ENCODE results near the gene PDK2.

PDK2 gene

GRCh38 chr17:50094753-50095619 is at the start of gene PDK2:
TSS of gene PDK2 (plus strand) at chr17:50095351. CDS start at chr17:50095436, 85 bp downstream.
- Mint-ChIP-seq H3K27ac (peak within 1 kb of the TSS; percentile 93), H3K36me3 (ENCODE audit: low read depth) (peaks cover 35% of the 10 kb centered on the region), H3K27me3 (peaks cover 10% of the 10 kb centered on the region), H3K9me3 (no peaks in the 10 kb centered on the region), H3K4me3 (peak within 1 kb of the TSS; percentile 93), H3K4me1 (ENCODE audit: low read depth) (peaks cover 43% of the 10 kb centered on the region)
- intact Hi-C loops (cut with micrococcal nuclease), result loop anchor here (10.0 kb wide), 2 partner anchors 60 to 200 kb away; partner anchors contain the start of gene PPP1R9B

GRCh38 chr17:50046179-50046578 is 49.0 kb upstream of the PDK2 start:
- no peak overlapping the region for H3K27ac Mint-ChIP-seq
- intact Hi-C loops (cut with micrococcal nuclease), result no loop called here

GRCh38 chr17:50046667-50047066 is 48.5 kb upstream of the PDK2 start:
- Mint-ChIP-seq H3K27ac (no peak overlapping the region), H3K9me3 (no peaks in the 10 kb centered on the region), H3K36me3 (ENCODE audit: low read depth) (no peaks in the 10 kb centered on the region), H3K4me3 (no peak overlapping the region), H3K27me3 (peaks cover 24% of the 10 kb centered on the region), H3K4me1 (ENCODE audit: low read depth) (peaks cover 12% of the 10 kb centered on the region)
- intact Hi-C loops (cut with micrococcal nuclease), result no loop called here

More at GRCh38 chr17:50046179-50046578, 49.0 kb upstream of the PDK2 start:
- Mint-ChIP-seq H3K4me3 (no peak overlapping the region), H3K27me3 (peaks cover 23% of the 10 kb centered on the region), H3K4me1 (ENCODE audit: low read depth) (peaks cover 9% of the 10 kb centered on the region), H3K36me3 (ENCODE audit: low read depth) (no peaks in the 10 kb centered on the region), H3K9me3 (no peaks in the 10 kb centered on the region)

- H3K4me3 Mint-ChIP-seq, result no peak overlapping the region
- H3K36me3 Mint-ChIP-seq (ENCODE audit: low read depth), result no peaks in the 10 kb centered on the region
- intact Hi-C loops (cut with micrococcal nuclease), result no loop called here
- H3K27me3 Mint-ChIP-seq, result peaks cover 26% of the 10 kb centered on the region
- peaks cover 12% of the 10 kb centered on the region for H3K4me1 Mint-ChIP-seq (ENCODE audit: low read depth)
- H3K9me3 Mint-ChIP-seq, result no peaks in the 10 kb centered on the region
- no peak overlapping the region for H3K27ac Mint-ChIP-seq
Measured at GRCh38 chr17:50047083-50047482, 48.1 kb upstream of the PDK2 start.

GRCh38 chr17:50047488-50048126 is 47.5 kb upstream of the PDK2 start:
- H3K9me3 Mint-ChIP-seq, result no peaks in the 10 kb centered on the region
- peaks cover 12% of the 10 kb centered on the region for H3K4me1 Mint-ChIP-seq (ENCODE audit: low read depth)
- H3K4me3 Mint-ChIP-seq, result no peak overlapping the region
- no peak overlapping the region for H3K27ac Mint-ChIP-seq
- intact Hi-C loops (cut with micrococcal nuclease), result no loop called here
- H3K36me3 Mint-ChIP-seq (ENCODE audit: low read depth), result no peaks in the 10 kb centered on the region
- H3K27me3 Mint-ChIP-seq, result peaks cover 30% of the 10 kb centered on the region

GRCh38 chr17:50048146-50048720 is 46.9 kb upstream of the PDK2 start:
- H3K4me1 Mint-ChIP-seq (ENCODE audit: low read depth), result peaks cover 12% of the 10 kb centered on the region
- intact Hi-C loops (cut with micrococcal nuclease), result no loop called here
- no peak overlapping the region for H3K27ac Mint-ChIP-seq
- no peak overlapping the region for H3K4me3 Mint-ChIP-seq
- H3K27me3 Mint-ChIP-seq, result peaks cover 35% of the 10 kb centered on the region
- H3K36me3 Mint-ChIP-seq (ENCODE audit: low read depth), result no peaks in the 10 kb centered on the region
- no peaks in the 10 kb centered on the region for H3K9me3 Mint-ChIP-seq

GRCh38 chr17:50048988-50049387 is 46.2 kb upstream of the PDK2 start:
- H3K9me3 Mint-ChIP-seq, result no peaks in the 10 kb centered on the region
- peaks cover 12% of the 10 kb centered on the region for H3K4me1 Mint-ChIP-seq (ENCODE audit: low read depth)
- peaks cover 39% of the 10 kb centered on the region for H3K27me3 Mint-ChIP-seq
- intact Hi-C loops (cut with micrococcal nuclease), result no loop called here
- H3K27ac Mint-ChIP-seq, result no peak overlapping the region
- no peaks in the 10 kb centered on the region for H3K36me3 Mint-ChIP-seq (ENCODE audit: low read depth)
- H3K4me3 Mint-ChIP-seq, result no peak overlapping the region

GRCh38 chr17:50049636-50050035 is 45.5 kb upstream of the PDK2 start:
- Mint-ChIP-seq H3K4me3 (no peak overlapping the region), H3K27ac (no peak overlapping the region), H3K4me1 (ENCODE audit: low read depth) (peaks cover 12% of the 10 kb centered on the region)

GRCh38 chr17:50050431-50051032 is 44.6 kb upstream of the PDK2 start:
- H3K27ac Mint-ChIP-seq, result no peak overlapping the region
- no peaks in the 10 kb centered on the region for H3K9me3 Mint-ChIP-seq
- no peaks in the 10 kb centered on the region for H3K36me3 Mint-ChIP-seq (ENCODE audit: low read depth)
- no peak overlapping the region for H3K4me3 Mint-ChIP-seq
- peaks cover 52% of the 10 kb centered on the region for H3K27me3 Mint-ChIP-seq
- peaks cover 20% of the 10 kb centered on the region for H3K4me1 Mint-ChIP-seq (ENCODE audit: low read depth)
- intact Hi-C loops (cut with micrococcal nuclease), result no loop called here

More at GRCh38 chr17:50049636-50050035, 45.5 kb upstream of the PDK2 start:
- no peaks in the 10 kb centered on the region for H3K36me3 Mint-ChIP-seq (ENCODE audit: low read depth)
- intact Hi-C loops (cut with micrococcal nuclease), result no loop called here
- peaks cover 43% of the 10 kb centered on the region for H3K27me3 Mint-ChIP-seq
- no peaks in the 10 kb centered on the region for H3K9me3 Mint-ChIP-seq

- peaks cover 57% of the 10 kb centered on the region for H3K27me3 Mint-ChIP-seq
- H3K4me3 Mint-ChIP-seq, result no peak overlapping the region
- intact Hi-C loops (cut with micrococcal nuclease), result no loop called here
- H3K27ac Mint-ChIP-seq, result no peak overlapping the region
- peaks cover 23% of the 10 kb centered on the region for H3K4me1 Mint-ChIP-seq (ENCODE audit: low read depth)
- H3K36me3 Mint-ChIP-seq (ENCODE audit: low read depth), result no peaks in the 10 kb centered on the region
- no peaks in the 10 kb centered on the region for H3K9me3 Mint-ChIP-seq
Measured at GRCh38 chr17:50051082-50051576, 44.0 kb upstream of the PDK2 start.

- H3K4me3 Mint-ChIP-seq, result no peak overlapping the region
- H3K27ac Mint-ChIP-seq, result no peak overlapping the region
- intact Hi-C loops (cut with micrococcal nuclease), result no loop called here
- H3K9me3 Mint-ChIP-seq, result no peaks in the 10 kb centered on the region
- peaks cover 28% of the 10 kb centered on the region for H3K4me1 Mint-ChIP-seq (ENCODE audit: low read depth)
- no peaks in the 10 kb centered on the region for H3K36me3 Mint-ChIP-seq (ENCODE audit: low read depth)
- peaks cover 57% of the 10 kb centered on the region for H3K27me3 Mint-ChIP-seq
Measured at GRCh38 chr17:50051606-50052005, 43.5 kb upstream of the PDK2 start.

GRCh38 chr17:50052241-50052796 is 42.8 kb upstream of the PDK2 start:
- intact Hi-C loops (cut with micrococcal nuclease), result no loop called here
- peaks cover 33% of the 10 kb centered on the region for H3K4me1 Mint-ChIP-seq (ENCODE audit: low read depth)
- H3K36me3 Mint-ChIP-seq (ENCODE audit: low read depth), result no peaks in the 10 kb centered on the region
- no peak overlapping the region for H3K4me3 Mint-ChIP-seq
- no peaks in the 10 kb centered on the region for H3K9me3 Mint-ChIP-seq
- H3K27me3 Mint-ChIP-seq, result peaks cover 63% of the 10 kb centered on the region
- no peak overlapping the region for H3K27ac Mint-ChIP-seq

- intact Hi-C loops (cut with micrococcal nuclease), result no loop called here
- Mint-ChIP-seq H3K27me3 (peaks cover 66% of the 10 kb centered on the region), H3K9me3 (no peaks in the 10 kb centered on the region), H3K27ac (no peak overlapping the region), H3K4me3 (no peak overlapping the region), H3K4me1 (ENCODE audit: low read depth) (peaks cover 35% of the 10 kb centered on the region), H3K36me3 (ENCODE audit: low read depth) (no peaks in the 10 kb centered on the region)
Measured at GRCh38 chr17:50052822-50053653, 42.1 kb upstream of the PDK2 start.

Data from dendritic cell treated with granulocyte-macrophage colony-stimulating factor and Interleukin-4, amounts not matched to agents 40 ng/mL and 50 ng/mL, for 4 days (primary cell).